Hepatocyte (in vitro differentiated cells): ENCODE measurements around the gene ZCWPW2. TPM values are rescaled to one million over a fixed set of nuclear protein-coding genes. Genes with fewer than 3 reads are reported as not detected.

Experiments
- DNase-seq: peaks from one replicate; pipeline ENCODE4 v3.0.0-alpha.2; 2016; ENCODE audit warnings: low spot score
- H2AFZ ChIP-seq: fragments of 200-600 bp; sonication (generic); 2 replicates; pipeline ENCODE4 v1.6.0; 2016; ENCODE audit warnings: antibody characterized with exemption, mild to moderate bottlenecking
- H3K27ac ChIP-seq: fragments of 200-600 bp; sonication (generic); 2 replicates; pipeline ENCODE4 v1.5.1; 2016; ENCODE audit warnings: mild to moderate bottlenecking
- H3K27me3 ChIP-seq: fragments of 200-600 bp; sonication (generic); 2 replicates; pipeline ENCODE4 v1.6.1; 2016
- H3K36me3 ChIP-seq: fragments of 200-600 bp; sonication (generic); replicated peaks from 2 replicates; pipeline ENCODE4 v1.5.1; 2016; ENCODE audit warnings: low read depth; ENCODE audit not compliant: insufficient read depth
- H3K4me1 ChIP-seq: fragments of 200-600 bp; sonication (generic); 2 replicates; pipeline ENCODE4 v1.5.1; 2016; ENCODE audit warnings: mild to moderate bottlenecking, moderate library complexity; ENCODE audit not compliant: insufficient read depth
- H3K4me2 ChIP-seq: fragments of 200-600 bp; sonication (generic); 2 replicates; pipeline ENCODE4 v1.6.0; 2016
- H3K4me3 ChIP-seq: fragments of 200-600 bp; sonication (generic); 2 replicates; pipeline ENCODE4 v1.5.1; 2016; ENCODE audit warnings: mild to moderate bottlenecking
- H3K79me2 ChIP-seq: fragments of 200-600 bp; sonication (generic); 2 replicates; pipeline ENCODE4 v1.6.0; 2017; ENCODE audit warnings: mild to moderate bottlenecking
- H3K9me2 ChIP-seq: fragments of 200-600 bp; sonication (generic); replicated peaks from 2 replicates; pipeline ENCODE4 v1.6.0; 2017; ENCODE audit warnings: mild to moderate bottlenecking; ENCODE audit not compliant: insufficient read depth
- H3K9me3 ChIP-seq: fragments of 200-600 bp; sonication (generic); 2 replicates; pipeline ENCODE4 v1.5.1; 2016; ENCODE audit warnings: low read depth, mild to moderate bottlenecking
- H4K20me1 ChIP-seq: fragments of 200-600 bp; sonication (generic); 2 replicates; pipeline ENCODE4 v1.6.0; 2016; ENCODE audit warnings: mild to moderate bottlenecking; ENCODE audit not compliant: insufficient read depth, poor library complexity, severe bottlenecking
- CTCF ChIP-seq: fragments of 200-600 bp; sonication (generic); IDR thresholded peaks from 2 replicates; pipeline ENCODE4 v1.5.1; 2016; ENCODE audit warnings: antibody characterized with exemption, mild to moderate bottlenecking; ENCODE audit not compliant: poor library complexity
- EZH2 ChIP-seq: fragments of 200-600 bp; sonication (generic); IDR thresholded peaks from 2 replicates; pipeline ENCODE4 v1.6.1; 2016; ENCODE audit warnings: antibody characterized with exemption, mild to moderate bottlenecking, borderline replicate concordance
- EZH2phosphoT487 ChIP-seq: fragments of 200-600 bp; sonication (generic); IDR thresholded peaks from one replicate; pipeline ENCODE4 v1.6.1; 2018; ENCODE audit warnings: antibody characterized with exemption, mild to moderate bottlenecking, low read depth, moderate library complexity; ENCODE audit not compliant: unreplicated experiment, severe bottlenecking
- WGBS: methylation state at CpG from one replicate; pipeline ENCODE4 v1.1.6; 2016; ENCODE audit warnings: low lambda C conversion rate; ENCODE audit errors: missing lambda C conversion rate; 5-methylcytosine and 5-hydroxymethylcytosine counted together
- polyA plus RNA-seq: library from polyadenylated mRNA; unstranded; fragments of >200 nt; fragmentation: Nextera tagmentation; extraction: Ambion mirVana; gene quantifications from 2 replicates; pipeline ENCODE4 v1.2.1, GENCODE V29; 2016
- total RNA-seq: library from RNA; depleted of rRNA; stranded (reverse); fragments of >200 nt; gene quantifications from 2 replicates; pipeline ENCODE4 v1.2.3, GENCODE V29; 2014

Gene ZCWPW2
- total and polyA plus RNA-seq, 2 experiments from 2014 or later, result 0.77 to 1.8 TPM

GRCh38 chr3:28502397-28502937, 153.9 kb downstream of the ZCWPW2 start:
- TF ChIP-seq EZH2 (no peak), EZH2phosphoT487 (no peak), CTCF (no peak)
- WGBS, result 67% methylated on average over 6 of the region's 6 CpGs
- no peak overlapping the region for H2AFZ ChIP-seq

GRCh38 chr3:28504976-28505375, 156.5 kb downstream of the ZCWPW2 start:
- H3K79me2 ChIP-seq, result no peaks in the 10 kb centered on the region
- TF ChIP-seq CTCF, result no peak
- no peak for TF ChIP-seq EZH2
- TF ChIP-seq EZH2phosphoT487, result no peak
- H3K27ac ChIP-seq, result no peak overlapping the region
- H3K4me2 ChIP-seq, result no peak overlapping the region
- no peaks in the 10 kb centered on the region for H3K27me3 ChIP-seq
- H3K9me2 ChIP-seq, result no peaks in the 10 kb centered on the region
- H4K20me1 ChIP-seq, result no peaks in the 10 kb centered on the region
- 3% methylated on average over 1 of the region's 1 CpG for WGBS
- no peaks in the 10 kb centered on the region for H3K4me1 ChIP-seq
- no peak for DNase-seq
- H3K36me3 ChIP-seq, result no peaks in the 10 kb centered on the region
- H3K9me3 ChIP-seq, result no peaks in the 10 kb centered on the region
- H2AFZ ChIP-seq, result no peak overlapping the region
- no peak overlapping the region for H3K4me3 ChIP-seq

More at GRCh38 chr3:28502397-28502937, 153.9 kb downstream of the ZCWPW2 start:
- DNase-seq, result no peak
- Histone ChIP-seq H3K4me1 (no peaks in the 10 kb centered on the region), H3K4me2 (no peak overlapping the region), H3K4me3 (no peak overlapping the region), H3K27ac (no peak overlapping the region), H3K36me3 (no peaks in the 10 kb centered on the region), H3K9me2 (no peaks in the 10 kb centered on the region), H4K20me1 (no peaks in the 10 kb centered on the region), H3K79me2 (no peaks in the 10 kb centered on the region), H3K27me3 (no peaks in the 10 kb centered on the region), H3K9me3 (no peaks in the 10 kb centered on the region)

- Histone ChIP-seq H3K4me1 (no peaks in the 10 kb centered on the region), H3K36me3 (no peaks in the 10 kb centered on the region), H3K9me2 (no peaks in the 10 kb centered on the region), H4K20me1 (no peaks in the 10 kb centered on the region), H2AFZ (no peak overlapping the region), H3K27me3 (no peaks in the 10 kb centered on the region), H3K79me2 (no peaks in the 10 kb centered on the region), H3K4me2 (no peak overlapping the region), H3K4me3 (no peak overlapping the region), H3K27ac (no peak overlapping the region), H3K9me3 (no peaks in the 10 kb centered on the region)
- 94% methylated on average over 3 of the region's 3 CpGs for whole genome bisulfite sequencing
- DNase-seq, result no peak
- TF ChIP-seq EZH2 (no peak), EZH2phosphoT487 (no peak), CTCF (no peak)
These were observed 173.1 kb downstream of the ZCWPW2 start for GRCh38 chr3:28521663-28522062.
